RWPE1 (cell line): ENCODE results near the gene CDCA7L.

Experiments
- CTCF ChIA-PET: fragments of 350-600 bp; sonication (Branson Sonifier 250); formaldehyde crosslinking; extraction: SDS; loops from one replicate; lab custom pipeline; 2021; lab: Yijun Ruan, JAX
- POLR2A ChIA-PET: fragments of 400-600 bp; formaldehyde crosslinking; extraction: SDS; loops from one replicate; lab custom pipeline; 2020; ENCODE audit warnings: antibody characterized with exemption; ENCODE audit not compliant: low non-redundant PET; lab: Yijun Ruan, JAX
- DNase-seq: peaks from one replicate; pipeline ENCODE4 v3.0.0; 2012; ENCODE audit warnings: low spot score
- H3K27ac ChIP-seq: fragments of 450-650 bp; 2 replicates; pipeline ENCODE4 v1.5.1; 2017
- CTCF ChIP-seq: fragments of 450-650 bp; conservative IDR thresholded peaks from 2 replicates; pipeline ENCODE4 v1.5.1; 2017; ENCODE audit warnings: low read depth, mild to moderate bottlenecking

The CDCA7L gene

DNA sequence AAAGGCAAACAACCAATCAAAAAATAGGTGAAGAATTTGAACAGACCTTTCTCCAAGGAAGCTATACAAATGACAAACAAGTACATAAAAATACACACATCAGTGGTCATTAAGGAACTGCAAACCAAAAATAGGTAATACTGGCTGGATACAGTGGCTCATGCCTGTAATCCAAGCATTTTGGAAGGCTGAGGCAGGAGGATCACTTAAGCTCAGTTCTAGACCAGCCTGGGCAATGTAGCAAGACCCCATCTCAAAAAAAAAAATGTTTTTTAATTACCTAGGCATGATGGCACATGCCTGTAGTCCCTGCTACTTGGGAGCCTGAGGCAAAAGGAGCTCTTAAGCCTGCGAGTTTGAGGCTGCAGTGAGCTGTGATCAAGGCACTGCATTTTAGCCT is 19.3 kb downstream of the CDCA7L start:
- H3K27ac ChIP-seq, result no peak overlapping the region
- ChIA-PET POLR2A (no interaction called here), CTCF (interaction anchor here (0.8 kb wide), 1 partner anchor 157 kb away, joined by 7 read pairs; no protein-coding TSS in a partner anchor)
- TF ChIP-seq CTCF, result no peak
- no peak for DNase-seq

DNA sequence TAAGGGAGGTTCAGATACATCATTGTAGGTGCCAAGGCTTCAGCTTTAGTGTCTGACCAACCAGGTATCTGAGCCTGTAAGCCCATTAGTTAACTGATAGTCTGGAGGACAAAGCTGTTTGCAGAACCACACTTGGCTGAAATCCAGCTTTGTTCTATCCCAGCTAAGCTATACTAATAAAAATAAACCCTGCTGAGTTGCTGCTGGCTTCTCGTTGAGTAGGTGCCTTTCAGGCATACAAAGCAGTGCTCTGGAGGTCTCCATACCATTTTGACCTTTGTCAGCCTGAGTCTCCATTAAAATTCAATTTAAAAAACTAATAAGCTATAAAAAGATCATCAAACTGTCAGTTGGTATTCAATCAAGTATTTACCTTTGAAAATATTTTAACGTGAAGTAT is 22.0 kb downstream of the CDCA7L start:
- no peak for TF ChIP-seq CTCF
- DNase-seq, result no peak
- ChIA-PET POLR2A (no interaction called here), CTCF (interaction anchor here (0.7 kb wide), 1 partner anchor 15 kb away, joined by 3 read pairs; no protein-coding TSS in a partner anchor)
- H3K27ac ChIP-seq, result no peak overlapping the region

DNA sequence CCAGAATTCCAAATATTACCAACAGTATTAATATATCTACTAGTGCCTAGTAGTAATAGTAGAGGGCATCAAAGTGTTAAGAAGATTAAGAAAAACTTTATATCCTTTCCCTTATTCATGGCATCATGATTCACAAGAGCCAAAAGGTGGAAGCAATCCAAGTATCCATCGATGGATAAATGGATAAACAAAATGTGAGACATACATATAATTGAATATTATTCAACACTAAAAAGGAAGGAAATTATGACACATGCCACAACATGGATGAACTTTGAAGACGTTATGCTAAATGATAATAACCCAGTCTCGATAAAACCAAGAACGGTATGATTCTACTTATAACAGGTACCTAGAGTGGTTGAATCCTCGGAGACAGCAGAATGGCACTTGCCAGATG is 23.1 kb downstream of the CDCA7L start:
- CTCF ChIA-PET, result no interaction called here
- no peak overlapping the region for H3K27ac ChIP-seq
- POLR2A ChIA-PET, result interaction anchor here (0.5 kb wide), 1 partner anchor 1548 kb away, joined by 5 read pairs; no protein-coding TSS in a partner anchor
- no peak for TF ChIP-seq CTCF
- DNase-seq, result no peak

- ChIA-PET POLR2A (no interaction called here), CTCF (no interaction called here)
- no peak for TF ChIP-seq CTCF
- no peak overlapping the region for H3K27ac ChIP-seq
- DNase-seq, result no peak
Measured at GRCh38 chr7:21920936-21921335, 24.8 kb downstream of the CDCA7L start.

GRCh38 chr7:21918216-21918615 is 27.5 kb downstream of the CDCA7L start:
- ChIA-PET CTCF (no interaction called here), POLR2A (no interaction called here)
- DNase-seq, result no peak
- no peak overlapping the region for H3K27ac ChIP-seq
- TF ChIP-seq CTCF, result no peak

DNA sequence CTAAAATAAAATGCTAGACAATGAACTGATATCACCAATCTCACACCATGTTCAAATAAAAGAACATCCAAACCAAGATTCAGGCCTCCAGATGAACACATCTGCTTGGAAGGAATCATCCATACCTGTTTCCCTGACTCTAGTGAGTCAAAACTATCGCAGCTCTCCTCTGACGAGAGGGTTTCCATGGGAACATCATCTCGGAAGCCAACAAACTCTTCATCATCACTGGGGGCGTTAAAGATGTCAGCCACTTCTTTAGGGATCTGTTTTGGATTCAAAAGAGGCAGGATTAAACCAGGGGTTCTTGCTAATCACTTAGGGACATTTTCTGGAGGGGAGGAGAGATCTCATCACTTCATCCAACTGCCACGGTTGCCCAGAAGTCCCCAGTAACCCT is 29.1 kb downstream of the CDCA7L start:
- no peak for TF ChIP-seq CTCF
- DNase-seq, result no peak
- no peak overlapping the region for H3K27ac ChIP-seq
- POLR2A ChIA-PET, result no interaction called here
- CTCF ChIA-PET, result interaction anchor here (0.6 kb wide), 1 partner anchor 42 kb away, joined by 4 read pairs; no protein-coding TSS in a partner anchor
